GM12878 (cell line): ENCODE results near the gene FKBP14. TPM values are rescaled to one million over a fixed set of nuclear protein-coding genes. Genes with fewer than 3 reads are reported as not detected.

ENCODE experiments used
- BHLHE40 ChIP-seq, 2 experiments: fragments of 450-650 bp in 1 of 2; IDR thresholded peaks; 2 replicates each; pipeline ENCODE4 v1.6.1; 2011 to 2017; ENCODE audit warnings: low read depth in 2 of 2, borderline replicate concordance in 1 of 2, improper control_type of control experiment in 1 of 2, low read length in 1 of 2, mild to moderate bottlenecking in 1 of 2
- CHD1 ChIP-seq: IDR thresholded peaks from 2 replicates; pipeline ENCODE4 v1.6.1; 2012; ENCODE audit warnings: low read depth, low read length, improper control_type of control experiment
- FOS ChIP-seq: IDR thresholded peaks from 3 replicates; pipeline ENCODE4 v1.6.1; 2011; ENCODE audit warnings: borderline replicate concordance; ENCODE audit not compliant: insufficient read length; ENCODE audit errors: extremely low read depth
- PAX5 ChIP-seq: IDR thresholded peaks from 2 replicates; pipeline ENCODE4 v1.6.1; 2011; ENCODE audit warnings: low read depth, low read length, borderline replicate concordance
- POU2F2 ChIP-seq: IDR thresholded peaks from 3 replicates; pipeline ENCODE4 v1.6.1; 2011; ENCODE audit warnings: low read depth, mild to moderate bottlenecking, low read length, borderline replicate concordance
- RAD21 ChIP-seq: IDR thresholded peaks from 2 replicates; pipeline ENCODE4 v1.6.1; 2011; ENCODE audit warnings: mild to moderate bottlenecking, low read depth, low read length, moderate library complexity; ENCODE audit not compliant: insufficient read depth
- RUNX3 ChIP-seq: IDR thresholded peaks from 2 replicates; pipeline ENCODE4 v1.6.1; 2012; ENCODE audit warnings: low read length, inconsistent platforms
- SREBF2 ChIP-seq: IDR thresholded peaks from 2 replicates; pipeline ENCODE4 v1.6.1; 2012; ENCODE audit warnings: mild to moderate bottlenecking, low read length
- TAF1 ChIP-seq: IDR thresholded peaks from 2 replicates; pipeline ENCODE4 v1.6.1; 2011; ENCODE audit warnings: mild to moderate bottlenecking, low read depth, low read length, borderline replicate concordance
- TARDBP ChIP-seq: IDR thresholded peaks from 2 replicates; pipeline ENCODE4 v1.6.1; 2016; ENCODE audit warnings: borderline replicate concordance
- TCF12 ChIP-seq: IDR thresholded peaks from 2 replicates; pipeline ENCODE4 v1.6.1; 2011; ENCODE audit warnings: low read depth, mild to moderate bottlenecking, low read length
- polyA plus RNA-seq, 11 experiments: library from polyadenylated mRNA; depleted of rRNA in 4 of 11; unstranded in 6 of 11; stranded (reverse) in 5 of 11; fragments of >200 nt; fragmentation: Nextera tagmentation in 4 of 11; fragmentation: Illumina TruSeq in 1 of 11; extraction: Ambion mirVana in 4 of 11; extraction: Trizol in 1 of 11; gene quantifications; 1 replicate in 1 of 11; 2 replicates in 10 of 11; pipeline versions ENCODE4 v1.2.1 to v1.2.3, GENCODE V29; 2011 to 2016; ENCODE audit warnings: inconsistent platforms in 2 of 11, missing spikeins in 2 of 11, low read depth in 1 of 11
- total RNA-seq, 4 experiments: library from RNA; depleted of rRNA in 3 of 4; stranded (reverse); fragments of >200 nt in 3 of 4; fragmentation: Illumina TruSeq in 1 of 4; extraction: Trizol in 1 of 4; gene quantifications; 2 replicates each; pipeline versions ENCODE4 v1.2.1 to v1.2.3, GENCODE V29; 2013 to 2021
- TF ChIP-seq, protein P1 (sequence below): IDR thresholded peaks from 2 replicates; pipeline ENCODE4 v1.6.1; 2012; ENCODE audit warnings: low read depth, low read length, improper control_type of control experiment
- TF ChIP-seq, protein P2 (sequence below), 3 experiments: IDR thresholded peaks in 2 of 3; conservative IDR thresholded peaks in 1 of 3; 2 replicates each; pipeline ENCODE4 v1.5.1; 2011; ENCODE audit warnings: low read depth in 3 of 3, low read length in 3 of 3, mild to moderate bottlenecking in 3 of 3, control low read depth in 2 of 3, moderate library complexity in 2 of 3, inconsistent platforms in 1 of 3, mixed read lengths in 1 of 3; ENCODE audit not compliant: control insufficient read depth in 2 of 3, insufficient read depth in 1 of 3; ENCODE audit errors: extremely low read depth in 1 of 3
- TF ChIP-seq, protein P3 (sequence below): IDR thresholded peaks from 2 replicates; pipeline ENCODE4 v1.6.1; 2011; ENCODE audit warnings: mild to moderate bottlenecking, low read depth, low read length, moderate library complexity; ENCODE audit not compliant: insufficient replicate concordance
- TF ChIP-seq, protein P4 (sequence below): fragments of 450-650 bp; IDR thresholded peaks from 2 replicates; pipeline ENCODE4 v1.6.1; 2017; ENCODE audit warnings: antibody characterized with exemption, mild to moderate bottlenecking, moderate library complexity
- TF ChIP-seq, protein P5 (sequence below): fragments of 450-650 bp; conservative IDR thresholded peaks from 2 replicates; pipeline ENCODE4 v1.6.1; 2017; ENCODE audit warnings: mild to moderate bottlenecking, moderate library complexity

Gene FKBP14
- total and polyA plus RNA-seq, 10 of the 15 experiments (the other 5 are each of a cell fraction or from before 2014, with no cell fraction given): 2.7 to 8.9 (median 5.6) TPM

DNA sequence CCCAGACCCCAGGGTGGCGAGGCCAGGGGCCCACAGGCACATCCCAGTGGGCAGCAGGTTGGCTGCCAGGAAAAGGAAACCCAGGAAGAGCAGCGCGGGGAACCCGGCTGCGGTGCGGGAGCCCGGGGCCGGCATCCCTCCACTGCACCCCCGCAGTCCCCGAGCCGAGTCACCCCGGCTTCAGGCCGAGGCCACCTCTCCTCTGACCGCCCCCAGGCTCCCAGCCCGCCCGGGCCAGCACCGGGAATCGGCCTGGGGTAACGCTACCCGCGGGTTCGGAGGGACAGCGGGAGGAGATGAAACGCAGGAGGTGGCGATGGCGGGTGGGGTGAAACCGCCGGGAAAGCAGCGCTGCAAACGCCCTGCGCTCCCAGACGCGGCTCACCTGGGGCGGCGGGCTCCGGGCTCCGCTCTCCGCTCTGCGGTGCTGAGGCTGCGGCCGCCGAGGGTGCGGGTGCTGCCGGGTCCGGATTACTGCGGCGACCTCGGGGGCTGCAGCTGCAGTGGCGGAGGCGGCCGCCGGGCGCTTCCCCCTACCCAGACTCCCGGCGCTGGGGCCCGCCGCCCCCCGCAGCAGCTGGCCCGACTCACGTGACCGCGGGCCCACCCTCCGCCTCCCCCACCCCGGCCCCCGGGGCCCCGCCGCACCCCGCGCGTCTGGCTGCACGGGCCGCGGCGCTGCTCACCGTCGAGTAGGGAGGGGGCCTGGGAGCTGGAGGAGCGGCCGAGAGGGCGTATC, 37.1 kb downstream of the FKBP14 start, which contains the start of gene SCRN1 (continued):
- TF ChIP-seq TCF12 (peak; percentile 60; the same call in 1 of the 2 replicates), POU2F2 (no peak), RAD21 (no peak), RUNX3 (0 out of 2 replicates have a peak, but pooled peaks have one; percentile 21), TARDBP (no peak), PAX5 (no peak), SREBF2 (no peak), TAF1 (peak; percentile 34; the same call in 1 of the 2 replicates), BHLHE40 (IDR thresholded peaks at IDR 0.05; ENCODE audit: borderline replicate concordance in 1 of 2, low read depth in 2 of 2, low read length in 1 of 2) (peak; percentile 77 to 93; a peak in 2 of 4 replicates), FOS (no peak), CHD1 (no peak)
- TF ChIP-seq, protein P1, sequence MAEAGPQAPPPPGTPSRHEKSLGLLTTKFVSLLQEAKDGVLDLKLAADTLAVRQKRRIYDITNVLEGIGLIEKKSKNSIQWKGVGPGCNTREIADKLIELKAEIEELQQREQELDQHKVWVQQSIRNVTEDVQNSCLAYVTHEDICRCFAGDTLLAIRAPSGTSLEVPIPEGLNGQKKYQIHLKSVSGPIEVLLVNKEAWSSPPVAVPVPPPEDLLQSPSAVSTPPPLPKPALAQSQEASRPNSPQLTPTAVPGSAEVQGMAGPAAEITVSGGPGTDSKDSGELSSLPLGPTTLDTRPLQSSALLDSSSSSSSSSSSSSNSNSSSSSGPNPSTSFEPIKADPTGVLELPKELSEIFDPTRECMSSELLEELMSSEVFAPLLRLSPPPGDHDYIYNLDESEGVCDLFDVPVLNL: no peak
- TF ChIP-seq, protein P2, sequence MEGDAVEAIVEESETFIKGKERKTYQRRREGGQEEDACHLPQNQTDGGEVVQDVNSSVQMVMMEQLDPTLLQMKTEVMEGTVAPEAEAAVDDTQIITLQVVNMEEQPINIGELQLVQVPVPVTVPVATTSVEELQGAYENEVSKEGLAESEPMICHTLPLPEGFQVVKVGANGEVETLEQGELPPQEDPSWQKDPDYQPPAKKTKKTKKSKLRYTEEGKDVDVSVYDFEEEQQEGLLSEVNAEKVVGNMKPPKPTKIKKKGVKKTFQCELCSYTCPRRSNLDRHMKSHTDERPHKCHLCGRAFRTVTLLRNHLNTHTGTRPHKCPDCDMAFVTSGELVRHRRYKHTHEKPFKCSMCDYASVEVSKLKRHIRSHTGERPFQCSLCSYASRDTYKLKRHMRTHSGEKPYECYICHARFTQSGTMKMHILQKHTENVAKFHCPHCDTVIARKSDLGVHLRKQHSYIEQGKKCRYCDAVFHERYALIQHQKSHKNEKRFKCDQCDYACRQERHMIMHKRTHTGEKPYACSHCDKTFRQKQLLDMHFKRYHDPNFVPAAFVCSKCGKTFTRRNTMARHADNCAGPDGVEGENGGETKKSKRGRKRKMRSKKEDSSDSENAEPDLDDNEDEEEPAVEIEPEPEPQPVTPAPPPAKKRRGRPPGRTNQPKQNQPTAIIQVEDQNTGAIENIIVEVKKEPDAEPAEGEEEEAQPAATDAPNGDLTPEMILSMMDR (IDR thresholded peaks at IDR 0.05 in 2 of 3, conservative IDR thresholded peaks at IDR 0.05 in 1 of 3; ENCODE audit: control insufficient read depth in 2 of 3, extremely low read depth in 1 of 3, insufficient read depth in 1 of 3, low read depth in 3 of 3, low read length in 3 of 3): 0 out of 6 replicates have a peak, but pooled peaks of 1 of the 3 experiments have one; percentile 2
- TF ChIP-seq, protein P3, sequence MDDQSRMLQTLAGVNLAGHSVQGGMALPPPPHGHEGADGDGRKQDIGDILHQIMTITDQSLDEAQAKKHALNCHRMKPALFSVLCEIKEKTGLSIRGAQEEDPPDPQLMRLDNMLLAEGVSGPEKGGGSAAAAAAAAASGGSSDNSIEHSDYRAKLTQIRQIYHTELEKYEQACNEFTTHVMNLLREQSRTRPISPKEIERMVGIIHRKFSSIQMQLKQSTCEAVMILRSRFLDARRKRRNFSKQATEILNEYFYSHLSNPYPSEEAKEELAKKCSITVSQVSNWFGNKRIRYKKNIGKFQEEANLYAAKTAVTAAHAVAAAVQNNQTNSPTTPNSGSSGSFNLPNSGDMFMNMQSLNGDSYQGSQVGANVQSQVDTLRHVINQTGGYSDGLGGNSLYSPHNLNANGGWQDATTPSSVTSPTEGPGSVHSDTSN: no peak
- TF ChIP-seq, protein P4, sequence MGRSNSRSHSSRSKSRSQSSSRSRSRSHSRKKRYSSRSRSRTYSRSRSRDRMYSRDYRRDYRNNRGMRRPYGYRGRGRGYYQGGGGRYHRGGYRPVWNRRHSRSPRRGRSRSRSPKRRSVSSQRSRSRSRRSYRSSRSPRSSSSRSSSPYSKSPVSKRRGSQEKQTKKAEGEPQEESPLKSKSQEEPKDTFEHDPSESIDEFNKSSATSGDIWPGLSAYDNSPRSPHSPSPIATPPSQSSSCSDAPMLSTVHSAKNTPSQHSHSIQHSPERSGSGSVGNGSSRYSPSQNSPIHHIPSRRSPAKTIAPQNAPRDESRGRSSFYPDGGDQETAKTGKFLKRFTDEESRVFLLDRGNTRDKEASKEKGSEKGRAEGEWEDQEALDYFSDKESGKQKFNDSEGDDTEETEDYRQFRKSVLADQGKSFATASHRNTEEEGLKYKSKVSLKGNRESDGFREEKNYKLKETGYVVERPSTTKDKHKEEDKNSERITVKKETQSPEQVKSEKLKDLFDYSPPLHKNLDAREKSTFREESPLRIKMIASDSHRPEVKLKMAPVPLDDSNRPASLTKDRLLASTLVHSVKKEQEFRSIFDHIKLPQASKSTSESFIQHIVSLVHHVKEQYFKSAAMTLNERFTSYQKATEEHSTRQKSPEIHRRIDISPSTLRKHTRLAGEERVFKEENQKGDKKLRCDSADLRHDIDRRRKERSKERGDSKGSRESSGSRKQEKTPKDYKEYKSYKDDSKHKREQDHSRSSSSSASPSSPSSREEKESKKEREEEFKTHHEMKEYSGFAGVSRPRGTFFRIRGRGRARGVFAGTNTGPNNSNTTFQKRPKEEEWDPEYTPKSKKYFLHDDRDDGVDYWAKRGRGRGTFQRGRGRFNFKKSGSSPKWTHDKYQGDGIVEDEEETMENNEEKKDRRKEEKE: no peak
- TF ChIP-seq, protein P5, sequence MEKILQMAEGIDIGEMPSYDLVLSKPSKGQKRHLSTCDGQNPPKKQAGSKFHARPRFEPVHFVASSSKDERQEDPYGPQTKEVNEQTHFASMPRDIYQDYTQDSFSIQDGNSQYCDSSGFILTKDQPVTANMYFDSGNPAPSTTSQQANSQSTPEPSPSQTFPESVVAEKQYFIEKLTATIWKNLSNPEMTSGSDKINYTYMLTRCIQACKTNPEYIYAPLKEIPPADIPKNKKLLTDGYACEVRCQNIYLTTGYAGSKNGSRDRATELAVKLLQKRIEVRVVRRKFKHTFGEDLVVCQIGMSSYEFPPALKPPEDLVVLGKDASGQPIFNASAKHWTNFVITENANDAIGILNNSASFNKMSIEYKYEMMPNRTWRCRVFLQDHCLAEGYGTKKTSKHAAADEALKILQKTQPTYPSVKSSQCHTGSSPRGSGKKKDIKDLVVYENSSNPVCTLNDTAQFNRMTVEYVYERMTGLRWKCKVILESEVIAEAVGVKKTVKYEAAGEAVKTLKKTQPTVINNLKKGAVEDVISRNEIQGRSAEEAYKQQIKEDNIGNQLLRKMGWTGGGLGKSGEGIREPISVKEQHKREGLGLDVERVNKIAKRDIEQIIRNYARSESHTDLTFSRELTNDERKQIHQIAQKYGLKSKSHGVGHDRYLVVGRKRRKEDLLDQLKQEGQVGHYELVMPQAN: peak; percentile 28
